GM18951 (cell line): ENCODE measurements around the gene SH3TC1.

Experiments
- POLR2A ChIP-seq: IDR thresholded peaks from 4 replicates; pipeline ENCODE4 v1.6.1; 2011; ENCODE audit warnings: mild to moderate bottlenecking; ENCODE audit not compliant: insufficient read length, insufficient read depth; ENCODE audit errors: extremely low read depth
- in situ Hi-C: fragments of 300-500 bp; cut with MboI; formaldehyde crosslinking; loops from one replicate; pipeline ENCODE4 v1.12.0; 2022; ENCODE audit warnings: low sequenced_read_pairs, mixed read lengths, inconsistent platforms; ENCODE audit not compliant: unreplicated experiment

The SH3TC1 gene

GRCh38 chr4:8212622-8213021 lies 13.5 kb downstream of the SH3TC1 start:
- in situ Hi-C loops = no loop called here
- TF ChIP-seq POLR2A = no peak

GRCh38 chr4:8213121-8213520 lies 14.0 kb downstream of the SH3TC1 start:
- in situ Hi-C loops = no loop called here
- TF ChIP-seq POLR2A = no peak

- in situ Hi-C loops = no loop called here
- no peak for TF ChIP-seq POLR2A
These were observed 15.0 kb downstream of the SH3TC1 start for GRCh38 chr4:8214136-8214535.

GRCh38 chr4:8215001-8215427 lies 15.9 kb downstream of the SH3TC1 start:
- TF ChIP-seq POLR2A = no peak
- in situ Hi-C loops = no loop called here

- in situ Hi-C loops = no loop called here
- TF ChIP-seq POLR2A = no peak
These were observed 16.8 kb downstream of the SH3TC1 start for GRCh38 chr4:8215641-8216442.

- in situ Hi-C loops = no loop called here
- no peak for TF ChIP-seq POLR2A
These were observed 17.6 kb downstream of the SH3TC1 start for GRCh38 chr4:8216443-8217245.

- no peak for TF ChIP-seq POLR2A
- in situ Hi-C loops = no loop called here
These were observed 18.1 kb downstream of the SH3TC1 start for GRCh38 chr4:8217246-8217511.

GRCh38 chr4:8217871-8218270 lies 18.8 kb downstream of the SH3TC1 start:
- in situ Hi-C loops = no loop called here
- TF ChIP-seq POLR2A = no peak

GRCh38 chr4:8218371-8219031 lies 19.4 kb downstream of the SH3TC1 start:
- TF ChIP-seq POLR2A = no peak
- in situ Hi-C loops = no loop called here

GRCh38 chr4:8219236-8219635 lies 20.1 kb downstream of the SH3TC1 start:
- in situ Hi-C loops = no loop called here
- no peak for TF ChIP-seq POLR2A

- no peak for TF ChIP-seq POLR2A
- in situ Hi-C loops = no loop called here
These were observed 21.8 kb downstream of the SH3TC1 start for GRCh38 chr4:8220661-8221450.

- TF ChIP-seq POLR2A = no peak
These were observed 22.4 kb downstream of the SH3TC1 start for GRCh38 chr4:8221476-8221875.

GRCh38 chr4:8221985-8222384 lies 22.9 kb downstream of the SH3TC1 start:
- no peak for TF ChIP-seq POLR2A
- in situ Hi-C loops = no loop called here

More at GRCh38 chr4:8221476-8221875, 22.4 kb downstream of the SH3TC1 start:
- in situ Hi-C loops = no loop called here
